Measurements from ENCODE around the gene TBC1D5.

DNA sequence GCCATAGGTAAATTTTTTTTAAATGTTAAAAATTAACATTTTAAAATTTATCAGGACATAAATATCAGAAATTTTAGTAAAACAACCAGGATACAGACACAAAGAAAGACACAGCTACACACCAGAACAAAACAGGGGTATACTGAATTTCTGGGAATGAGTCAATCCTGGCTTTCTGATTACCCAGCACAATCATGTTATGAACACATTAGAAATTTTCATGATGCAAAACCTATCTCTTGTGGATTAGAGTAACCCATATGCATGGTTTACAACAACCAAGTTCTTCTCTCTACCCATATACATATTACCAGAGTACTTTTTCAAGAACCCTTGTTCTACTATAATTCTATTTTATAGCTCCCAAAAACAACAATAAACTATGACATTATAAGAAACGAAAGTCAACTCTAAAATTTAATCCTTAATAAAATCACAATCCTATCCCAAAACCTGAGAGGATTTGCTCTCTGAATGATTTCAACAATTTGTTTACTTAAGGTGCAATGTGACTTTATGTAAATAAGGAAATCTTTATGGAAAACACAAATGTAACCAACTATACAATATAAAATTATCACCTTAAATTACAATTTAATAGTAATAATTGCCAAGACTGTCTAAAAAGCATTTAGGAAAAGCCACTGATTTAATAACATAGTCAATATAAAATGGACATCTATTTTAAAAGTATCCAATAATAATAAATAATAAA lies 184.5 kb downstream of the TBC1D5 start:
- TF ChIP-seq, protein P1, sequence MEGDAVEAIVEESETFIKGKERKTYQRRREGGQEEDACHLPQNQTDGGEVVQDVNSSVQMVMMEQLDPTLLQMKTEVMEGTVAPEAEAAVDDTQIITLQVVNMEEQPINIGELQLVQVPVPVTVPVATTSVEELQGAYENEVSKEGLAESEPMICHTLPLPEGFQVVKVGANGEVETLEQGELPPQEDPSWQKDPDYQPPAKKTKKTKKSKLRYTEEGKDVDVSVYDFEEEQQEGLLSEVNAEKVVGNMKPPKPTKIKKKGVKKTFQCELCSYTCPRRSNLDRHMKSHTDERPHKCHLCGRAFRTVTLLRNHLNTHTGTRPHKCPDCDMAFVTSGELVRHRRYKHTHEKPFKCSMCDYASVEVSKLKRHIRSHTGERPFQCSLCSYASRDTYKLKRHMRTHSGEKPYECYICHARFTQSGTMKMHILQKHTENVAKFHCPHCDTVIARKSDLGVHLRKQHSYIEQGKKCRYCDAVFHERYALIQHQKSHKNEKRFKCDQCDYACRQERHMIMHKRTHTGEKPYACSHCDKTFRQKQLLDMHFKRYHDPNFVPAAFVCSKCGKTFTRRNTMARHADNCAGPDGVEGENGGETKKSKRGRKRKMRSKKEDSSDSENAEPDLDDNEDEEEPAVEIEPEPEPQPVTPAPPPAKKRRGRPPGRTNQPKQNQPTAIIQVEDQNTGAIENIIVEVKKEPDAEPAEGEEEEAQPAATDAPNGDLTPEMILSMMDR (IDR thresholded peaks at IDR 0.05; ENCODE audit: low read depth, low read length, poor library complexity, severe bottlenecking): no peak
- TF ChIP-seq EZH2phosphoT487 (IDR thresholded peaks at IDR 0.05; ENCODE audit: borderline replicate concordance, low read length): no peak
